Neuronal stem cell (in vitro differentiated cells): Measurements from ENCODE around the gene PHAX.
"Not testable (repeated sequence)": the region's sequence is repeated elsewhere in the genome, so short reads cannot be mapped to it uniquely, and the experiment has no call there.

Experiments
- DNase-seq: peaks from one replicate; pipeline ENCODE4 v3.0.0-alpha.2; 2013; ENCODE audit warnings: low spot score
- H2AFZ ChIP-seq: one replicate; pipeline ENCODE4 v1.6.1; 2013; ENCODE audit warnings: mild to moderate bottlenecking, low read length, inconsistent platforms
- H2AK5ac ChIP-seq: 2 replicates; pipeline ENCODE4 v1.6.1; 2013; ENCODE audit warnings: low read depth, mild to moderate bottlenecking, inconsistent platforms, low read length, moderate library complexity, mixed read lengths
- H2BK120ac ChIP-seq: 2 replicates; pipeline ENCODE4 v1.6.1; 2013; ENCODE audit warnings: low read depth, mild to moderate bottlenecking, inconsistent platforms, low read length, moderate library complexity, mixed read lengths
- H2BK12ac ChIP-seq: one replicate; pipeline ENCODE4 v1.6.1; 2013; ENCODE audit warnings: low read length, inconsistent platforms
- H2BK15ac ChIP-seq: 2 replicates; pipeline ENCODE4 v1.6.1; 2013; ENCODE audit warnings: mild to moderate bottlenecking, low read length, inconsistent platforms, mixed read lengths
- H2BK5ac ChIP-seq: one replicate; pipeline ENCODE4 v1.6.1; 2013; ENCODE audit warnings: inconsistent platforms, mild to moderate bottlenecking, low read length, moderate library complexity
- H3K14ac ChIP-seq: one replicate; pipeline ENCODE4 v1.6.1; 2013; ENCODE audit warnings: low read length, inconsistent platforms
- H3K18ac ChIP-seq: 2 replicates; pipeline ENCODE4 v1.6.1; 2013; ENCODE audit warnings: low read length, inconsistent platforms
- H3K23ac ChIP-seq: 2 replicates; pipeline ENCODE4 v1.6.1; 2013; ENCODE audit warnings: low read depth, mild to moderate bottlenecking, mixed read lengths, low read length, inconsistent platforms; ENCODE audit not compliant: poor library complexity
- H3K27ac ChIP-seq: replicated peaks from 3 replicates; pipeline ENCODE4 v1.5.1; 2013; ENCODE audit warnings: low read length, inconsistent platforms
- H3K27me3 ChIP-seq, 3 experiments: 2 replicates each; pipeline ENCODE4 v1.6.1; 2013; ENCODE audit warnings: low read length in 3 of 3, mild to moderate bottlenecking in 2 of 3, inconsistent platforms in 1 of 3, low read depth in 1 of 3, mixed read lengths in 1 of 3, moderate library complexity in 1 of 3; ENCODE audit not compliant: control insufficient read depth in 3 of 3, insufficient read depth in 3 of 3
- H3K36me3 ChIP-seq, 2 donors: replicated peaks in 1 of 2; 2 replicates each; pipeline ENCODE4 v1.6.1; 2013; ENCODE audit warnings: low read length in 2 of 2; ENCODE audit not compliant: control insufficient read depth in 2 of 2, insufficient read depth in 2 of 2
- H3K4ac ChIP-seq: 2 replicates; pipeline ENCODE4 v1.6.1; 2013; ENCODE audit warnings: inconsistent platforms, mild to moderate bottlenecking, low read length, moderate library complexity
- H3K4me1 ChIP-seq, 2 donors: 1 replicate in 1 of 2; 2 replicates in 1 of 2; pipeline ENCODE4 v1.6.1; 2013; ENCODE audit warnings: low read length in 2 of 2, low read depth in 1 of 2; ENCODE audit not compliant: control insufficient read depth in 2 of 2, insufficient read depth in 1 of 2
- H3K4me2 ChIP-seq: one replicate; pipeline ENCODE4 v1.6.1; 2013; ENCODE audit warnings: mild to moderate bottlenecking, low read length, inconsistent platforms; ENCODE audit not compliant: insufficient read depth, poor library complexity, severe bottlenecking
- H3K4me3 ChIP-seq, 2 donors: 2 replicates each; pipeline ENCODE4 v1.5.1; 2013; ENCODE audit warnings: low read length in 2 of 2, mild to moderate bottlenecking in 2 of 2, inconsistent platforms in 1 of 2, moderate library complexity in 1 of 2
- H3K79me1 ChIP-seq: one replicate; pipeline ENCODE4 v1.6.1; 2013; ENCODE audit warnings: low read depth, mild to moderate bottlenecking, inconsistent platforms, low read length, moderate library complexity
- H3K9ac ChIP-seq: one replicate; pipeline ENCODE4 v1.6.1; 2013; ENCODE audit warnings: mild to moderate bottlenecking, low read depth, low read length, inconsistent platforms; ENCODE audit not compliant: poor library complexity
- H3K9me3 ChIP-seq, 2 donors: replicated peaks in 1 of 2; 2 replicates each; pipeline versions ENCODE3 to v1.6.1; 2013; ENCODE audit warnings: low read length in 2 of 2, mild to moderate bottlenecking in 2 of 2, inconsistent platforms in 1 of 2, low read depth in 1 of 2, mixed read lengths in 1 of 2, moderate library complexity in 1 of 2; ENCODE audit not compliant: control insufficient read depth in 2 of 2, insufficient read depth in 1 of 2
- H4K8ac ChIP-seq: one replicate; pipeline ENCODE4 v1.6.1; 2013; ENCODE audit warnings: low read depth, mild to moderate bottlenecking, inconsistent platforms, low read length, moderate library complexity
- H4K91ac ChIP-seq: one replicate; pipeline ENCODE4 v1.6.1; 2013; ENCODE audit warnings: low read length, low read depth, mild to moderate bottlenecking, inconsistent platforms; ENCODE audit not compliant: poor library complexity
- WGBS, 2 donors: extraction: QIAGEN DNeasy Blood & Tissue Kit; methylation state at CpG; one replicate each; pipeline ENCODE4 v1.1.7; 2013; ENCODE audit warnings: missing lambda C conversion rate in 2 of 2, mixed read lengths in 1 of 2; ENCODE audit not compliant: insufficient read length in 2 of 2, insufficient replicate concordance in 1 of 2; ENCODE audit errors: extremely low coverage in 2 of 2; 5-methylcytosine and 5-hydroxymethylcytosine counted together

PHAX gene

DNA sequence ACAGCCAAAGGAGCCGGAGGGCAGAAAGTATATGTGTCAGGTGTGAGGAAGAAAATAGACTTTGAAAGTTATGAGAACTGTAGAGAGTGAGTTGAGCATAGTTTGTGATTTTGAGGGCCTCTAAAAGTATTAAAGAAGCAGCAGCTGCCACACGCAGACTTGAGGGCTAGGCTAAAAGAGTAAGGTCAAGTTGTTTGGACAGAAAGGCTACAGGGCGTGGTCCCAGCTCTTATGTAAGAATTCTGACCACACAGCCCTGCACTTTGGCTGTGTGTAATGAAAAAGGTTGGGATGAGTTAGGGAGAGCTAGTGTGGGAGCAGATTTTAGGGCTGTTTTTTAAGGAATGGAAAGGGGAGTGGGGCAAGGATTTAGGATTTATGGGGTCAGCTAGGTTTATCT lies 70.9 kb downstream of the PHAX start:
- H2BK5ac ChIP-seq, H3K14ac ChIP-seq, H4K8ac ChIP-seq, H2BK12ac ChIP-seq, H3K4ac ChIP-seq, H3K27me3 ChIP-seq, H3K23ac ChIP-seq, H3K18ac ChIP-seq, H3K4me3 ChIP-seq, H4K91ac ChIP-seq, H3K36me3 ChIP-seq, DNase-seq, H2AK5ac ChIP-seq, H2AFZ ChIP-seq, H3K9ac ChIP-seq, H3K9me3 ChIP-seq, H2BK120ac ChIP-seq, H2BK15ac ChIP-seq, H3K27ac ChIP-seq, H3K4me2 ChIP-seq, H3K4me1 ChIP-seq, H3K79me1 ChIP-seq: not testable (repeated sequence)
- WGBS, 2 donors: no CpG with 5 or more reads among the region's 3 CpGs

DNA sequence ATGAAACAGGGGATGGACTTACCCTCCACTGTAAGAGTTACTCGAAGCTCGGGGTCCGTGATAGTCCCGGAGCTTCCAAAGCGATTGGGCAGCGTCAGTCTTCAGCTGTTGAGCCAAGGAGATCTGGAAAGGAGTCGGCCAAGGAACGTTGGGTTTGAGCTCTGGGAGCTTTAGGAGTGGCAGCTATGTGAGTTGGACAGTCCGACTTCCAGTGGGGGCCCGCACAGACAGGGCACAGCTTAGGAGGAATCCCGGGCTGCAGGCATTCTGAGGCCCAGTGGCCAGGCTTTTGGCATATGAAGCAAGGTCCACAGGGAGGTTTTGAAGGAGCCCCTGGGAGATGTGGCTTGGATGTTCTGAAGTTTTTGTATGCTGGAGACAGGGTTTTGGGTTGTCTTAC lies 72.7 kb downstream of the PHAX start:
- Histone ChIP-seq H3K36me3 (no peaks in the 10 kb centered on the region), H2AK5ac (no peak overlapping the region), H3K79me1 (no peaks in the 10 kb centered on the region), H2AFZ (peak overlapping the region; percentile 40), H2BK5ac (no peak overlapping the region), H3K23ac (no peak overlapping the region), H3K14ac (no peak overlapping the region), H3K4me2 (no peak overlapping the region), H2BK120ac (no peak overlapping the region), H3K27ac (no peak overlapping the region), H3K4ac (no peak overlapping the region), H2BK12ac (no peak overlapping the region), H3K4me1 (peaks cover 0 to 3% of the 10 kb centered on the region in 2 donors), H3K9ac (no peak overlapping the region), H4K91ac (no peak overlapping the region), H3K27me3 (peaks cover 0 to 2% (median 0%) of the 10 kb centered on the region in 3 experiments), H3K18ac (no peak overlapping the region), H3K4me3 (no peak overlapping the region), H2BK15ac (no peak overlapping the region), H3K9me3 (no peaks in the 10 kb centered on the region), H4K8ac (no peak overlapping the region)
- DNase-seq: no peak
- WGBS, 2 donors: no CpG with 5 or more reads among the region's 11 CpGs

DNA sequence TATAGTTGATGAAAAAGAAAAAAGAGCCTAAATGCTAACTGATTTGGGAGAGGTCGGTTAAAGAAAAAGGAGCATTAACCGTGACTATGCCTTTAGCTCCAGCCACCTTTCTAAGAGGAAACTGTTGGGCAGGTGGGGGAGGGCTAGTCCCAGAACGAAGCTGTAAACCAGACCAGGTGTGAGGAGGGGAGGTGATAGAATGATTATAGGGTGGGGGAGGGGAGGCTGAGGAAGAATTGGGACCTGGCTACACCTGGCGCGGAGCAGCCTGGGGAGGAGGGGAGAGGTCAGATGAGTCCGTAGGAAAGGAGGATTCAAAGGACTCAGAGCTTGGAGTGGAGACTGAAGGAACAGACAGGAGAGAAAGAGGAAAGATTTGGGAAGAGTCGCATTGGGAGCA lies 73.4 kb downstream of the PHAX start:
- Histone ChIP-seq H3K27me3 (peaks cover 0 to 2% (median 0%) of the 10 kb centered on the region in 3 experiments), H4K8ac (no peak overlapping the region), H2BK12ac (no peak overlapping the region), H3K4me2 (no peak overlapping the region), H3K4me1 (peaks cover 0 to 3% of the 10 kb centered on the region in 2 donors), H3K9me3 (no peaks in the 10 kb centered on the region), H3K14ac (no peak overlapping the region), H3K27ac (no peak overlapping the region), H2BK120ac (no peak overlapping the region), H3K9ac (no peak overlapping the region), H2AK5ac (no peak overlapping the region), H3K4ac (no peak overlapping the region), H2BK5ac (no peak overlapping the region), H3K36me3 (no peaks in the 10 kb centered on the region), H2AFZ (no peak overlapping the region), H3K23ac (no peak overlapping the region), H3K79me1 (no peaks in the 10 kb centered on the region), H3K18ac (no peak overlapping the region), H3K4me3 (no peak overlapping the region), H2BK15ac (no peak overlapping the region), H4K91ac (no peak overlapping the region)
- DNase-seq: no peak
- WGBS, 2 donors: no CpG with 5 or more reads among the region's 7 CpGs

DNA sequence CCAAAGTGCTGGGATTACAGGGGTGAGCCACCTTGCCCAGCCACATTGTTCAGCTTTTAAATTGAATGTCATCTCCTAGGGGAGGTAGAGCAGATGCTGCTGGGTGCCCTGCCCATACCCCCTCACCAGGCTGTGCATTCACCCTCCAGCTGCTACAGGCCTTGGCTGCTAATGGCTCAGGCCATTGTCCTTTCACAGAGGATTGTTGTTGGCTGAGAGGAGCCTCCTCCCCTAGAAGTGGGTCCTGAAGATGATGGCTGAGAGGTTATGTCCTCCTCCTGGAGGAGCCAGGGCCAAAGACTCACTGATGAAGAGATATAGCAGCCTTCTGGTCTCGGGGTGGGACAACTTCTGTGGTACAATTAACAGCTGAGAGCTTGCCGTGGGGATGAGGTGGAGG lies 74.6 kb downstream of the PHAX start:
- no peak overlapping the region for H3K14ac ChIP-seq
- H3K4me2 ChIP-seq: no peak overlapping the region
- no CpG with 5 or more reads among the region's 2 CpGs for WGBS, 2 donors
- H2BK15ac ChIP-seq: no peak overlapping the region
- no peak overlapping the region for H2BK5ac ChIP-seq
- H3K9me3 ChIP-seq: no peaks in the 10 kb centered on the region
- DNase-seq: no peak
- no peak overlapping the region for H3K23ac ChIP-seq
- no peaks in the 10 kb centered on the region for H3K36me3 ChIP-seq
- H3K4ac ChIP-seq: no peak overlapping the region
- no peak overlapping the region for H2AK5ac ChIP-seq
- H3K4me3 ChIP-seq: no peak overlapping the region
- H2AFZ ChIP-seq: no peak overlapping the region
- peaks cover 0 to 2% (median 0%) of the 10 kb centered on the region in 3 experiments for H3K27me3 ChIP-seq
- H4K8ac ChIP-seq: no peak overlapping the region
- no peak overlapping the region for H4K91ac ChIP-seq
- no peaks in the 10 kb centered on the region for H3K79me1 ChIP-seq
- no peak overlapping the region for H3K18ac ChIP-seq
- H3K4me1 ChIP-seq: peaks cover 2 to 3% of the 10 kb centered on the region in 2 donors
- H2BK12ac ChIP-seq: no peak overlapping the region
- H3K27ac ChIP-seq: no peak overlapping the region
- no peak overlapping the region for H2BK120ac ChIP-seq
- H3K9ac ChIP-seq: no peak overlapping the region
